HepG2 (cell line): Measurements from ENCODE around the gene APOA1. TPM values are rescaled to one million over a fixed set of nuclear protein-coding genes. Genes with fewer than 3 reads are reported as not detected.

Experiments
- ADNP ChIP-seq: sonication (generic); formaldehyde crosslinking; IDR thresholded peaks from 2 replicates; pipeline ENCODE4 v1.4.0; 2020; ENCODE audit warnings: missing genetic modification reagents
- CC2D1A ChIP-seq: sonication (generic); formaldehyde crosslinking; IDR thresholded peaks from 2 replicates; pipeline ENCODE4 v1.8.1; 2023; ENCODE audit warnings: mild to moderate bottlenecking, missing genetic modification reagents
- CEBPG ChIP-seq: IDR thresholded peaks from 2 replicates; pipeline ENCODE4 v1.6.1; 2016
- DNMT3B ChIP-seq: conservative IDR thresholded peaks from 2 replicates; pipeline ENCODE4 v1.6.1; 2016; ENCODE audit warnings: missing biosample characterization, control low read depth
- GATAD2A ChIP-seq: IDR thresholded peaks from 2 replicates; pipeline ENCODE4 v1.6.1; 2016
- KDM4B ChIP-seq: sonication (generic); formaldehyde crosslinking; IDR thresholded peaks from 2 replicates; pipeline ENCODE4 v1.4.0; 2020; ENCODE audit warnings: missing genetic modification reagents
- MTF2 ChIP-seq: sonication (generic); formaldehyde crosslinking; IDR thresholded peaks from 2 replicates; pipeline ENCODE4 v1.5.0; 2020; ENCODE audit warnings: missing genetic modification reagents, borderline replicate concordance
- MYC ChIP-seq: sonication (generic); formaldehyde crosslinking; IDR thresholded peaks from 2 replicates; pipeline ENCODE4 v1.9.0; 2021; ENCODE audit warnings: missing genetic modification reagents, borderline replicate concordance
- REST ChIP-seq, 2 experiments: IDR thresholded peaks; 2 replicates each; pipeline ENCODE4 v1.6.1; 2011 to 2012; ENCODE audit warnings: low read length in 2 of 2, borderline replicate concordance in 1 of 2, low read depth in 1 of 2, mild to moderate bottlenecking in 1 of 2, moderate library complexity in 1 of 2
- SIN3A ChIP-seq: IDR thresholded peaks from 2 replicates; pipeline ENCODE4 v1.6.1; 2011; ENCODE audit warnings: low read depth, mild to moderate bottlenecking, control low read depth, low read length, borderline replicate concordance
- SMC3 ChIP-seq: IDR thresholded peaks from 2 replicates; pipeline ENCODE4 v1.6.1; 2011; ENCODE audit warnings: low read length, improper control_type of control experiment
- SUZ12 ChIP-seq: fragments of 150-350 bp; IDR thresholded peaks from 2 replicates; pipeline ENCODE4 v1.6.1; 2014; ENCODE audit warnings: low read depth, low read length
- TBX3 ChIP-seq: fragments of 450-650 bp; IDR thresholded peaks from 2 replicates; pipeline ENCODE4 v1.6.1; 2017; ENCODE audit warnings: antibody characterized with exemption, mild to moderate bottlenecking, inconsistent platforms, borderline replicate concordance
- ZBTB7B ChIP-seq: sonication (generic); formaldehyde crosslinking; IDR thresholded peaks from 2 replicates; pipeline ENCODE4 v1.4.0; 2020; ENCODE audit warnings: missing genetic modification reagents
- ZFX ChIP-seq: sonication (generic); formaldehyde crosslinking; IDR thresholded peaks from 2 replicates; pipeline ENCODE4 v1.4.0; 2020; ENCODE audit warnings: mild to moderate bottlenecking, low read depth, missing genetic modification reagents, moderate library complexity
- ZNF10 ChIP-seq: sonication (generic); formaldehyde crosslinking; IDR thresholded peaks from 2 replicates; pipeline ENCODE4 v1.4.0; 2020; ENCODE audit warnings: mild to moderate bottlenecking, low read depth, missing genetic modification reagents, borderline replicate concordance
- ZNF205 ChIP-seq: IDR thresholded peaks from 2 replicates; pipeline ENCODE4 v1.6.1; 2018; ENCODE audit warnings: missing biosample characterization, missing genetic modification reagents
- ZNF282 ChIP-seq: fragments of 450-650 bp; IDR thresholded peaks from 2 replicates; pipeline ENCODE4 v1.6.1; 2018; ENCODE audit not compliant: partially characterized antibody
- ZNF513 ChIP-seq: sonication (generic); formaldehyde crosslinking; conservative IDR thresholded peaks from 2 replicates; pipeline ENCODE4 v1.5.0; 2020; ENCODE audit warnings: missing genetic modification reagents
- ZNF546 ChIP-seq: sonication (generic); formaldehyde crosslinking; conservative IDR thresholded peaks from 2 replicates; pipeline ENCODE4 v1.8.1; 2023; ENCODE audit warnings: mild to moderate bottlenecking, missing genetic modification reagents
- ZNF572 ChIP-seq: sonication (generic); formaldehyde crosslinking; IDR thresholded peaks from 2 replicates; pipeline ENCODE4 v1.5.1; 2020; ENCODE audit warnings: mild to moderate bottlenecking, missing genetic modification reagents
- ZNF724P ChIP-seq: sonication (generic); formaldehyde crosslinking; IDR thresholded peaks from 2 replicates; pipeline ENCODE4 v1.8.0; 2022; ENCODE audit warnings: missing genetic modification reagents, borderline replicate concordance
- ZNF782 ChIP-seq: sonication (generic); formaldehyde crosslinking; IDR thresholded peaks from 2 replicates; pipeline ENCODE4 v1.4.0; 2020; ENCODE audit warnings: missing genetic modification reagents, mild to moderate bottlenecking, borderline replicate concordance
- ZNF790 ChIP-seq: sonication (generic); formaldehyde crosslinking; IDR thresholded peaks from 2 replicates; pipeline ENCODE4 v1.8.0; 2022; ENCODE audit warnings: missing genetic modification reagents, mild to moderate bottlenecking, borderline replicate concordance
- ZSCAN22 ChIP-seq: sonication (generic); formaldehyde crosslinking; IDR thresholded peaks from 2 replicates; pipeline ENCODE4 v1.4.0; 2020; ENCODE audit warnings: mild to moderate bottlenecking, missing genetic modification reagents
- polyA plus RNA-seq, 8 experiments: library from polyadenylated mRNA; depleted of rRNA in 3 of 8; stranded (reverse) in 7 of 8; unstranded in 1 of 8; fragments of >200 nt; fragmentation: Illumina TruSeq in 4 of 8; extraction: Trizol in 4 of 8; gene quantifications; 2 replicates each; pipeline versions ENCODE4 v1.2.1 to v1.2.3, GENCODE V29; 2011 to 2016; ENCODE audit warnings: low read depth in 4 of 8, missing spikeins in 1 of 8, mixed read lengths in 1 of 8; ENCODE audit not compliant: insufficient read depth in 1 of 8
- total RNA-seq, 5 experiments: library from RNA; depleted of rRNA; stranded (reverse); fragments of >200 nt; fragmentation: Illumina TruSeq; extraction: Trizol; gene quantifications; 2 replicates each; pipeline ENCODE4 v1.2.3, GENCODE V29; 2016; ENCODE audit warnings: low read depth in 1 of 5
- TF ChIP-seq, protein P1 (sequence below): sonication (generic); formaldehyde crosslinking; IDR thresholded peaks from 2 replicates; pipeline ENCODE4 v1.8.0; 2022; ENCODE audit warnings: mild to moderate bottlenecking, missing genetic modification reagents, borderline replicate concordance

APOA1 gene
- total and polyA plus RNA-seq, 2 of the 13 experiments (the other 11 are each of a cell fraction or from before 2014, with no cell fraction given), result 1,973 to 5,485 TPM

- TF ChIP-seq ZNF546 (no peak), MYC (no peak; the same call in 1 of the 2 replicates), SUZ12 (no peak), ZNF572 (0 out of 2 replicates have a peak, but pooled peaks have one; percentile 80), ZNF282 (no peak), ZFX (peak; percentile 43), ZNF513 (CRISPR knock-in tag) (no peak), GATAD2A (CRISPR knock-in tag) (0 out of 2 replicates have a peak, but pooled peaks have one; percentile 22), ZNF782 (no peak), REST (IDR thresholded peaks at IDR 0.05; ENCODE audit: borderline replicate concordance in 1 of 2, low read depth in 1 of 2, low read length in 2 of 2) (no peak), TBX3 (no peak), KDM4B (CRISPR knock-in tag) (no peak), CEBPG (CRISPR knock-in tag) (no peak), ZNF10 (CRISPR knock-in tag) (no peak), ZSCAN22 (no peak), SMC3 (no peak), ZNF790 (CRISPR knock-in tag) (no peak), ZNF205 (CRISPR knock-in tag) (peak; percentile 51; the same call in 1 of the 2 replicates), DNMT3B (CRISPR knock-in tag) (no peak), SIN3A (no peak), ZBTB7B (CRISPR knock-in tag) (0 out of 2 replicates have a peak, but pooled peaks have one; percentile 40), ZNF724P (CRISPR knock-in tag) (peak; percentile 34; the same call in 1 of the 2 replicates), MTF2 (no peak), CC2D1A (no peak), ADNP (CRISPR knock-in tag) (no peak)
- TF ChIP-seq, protein P1, sequence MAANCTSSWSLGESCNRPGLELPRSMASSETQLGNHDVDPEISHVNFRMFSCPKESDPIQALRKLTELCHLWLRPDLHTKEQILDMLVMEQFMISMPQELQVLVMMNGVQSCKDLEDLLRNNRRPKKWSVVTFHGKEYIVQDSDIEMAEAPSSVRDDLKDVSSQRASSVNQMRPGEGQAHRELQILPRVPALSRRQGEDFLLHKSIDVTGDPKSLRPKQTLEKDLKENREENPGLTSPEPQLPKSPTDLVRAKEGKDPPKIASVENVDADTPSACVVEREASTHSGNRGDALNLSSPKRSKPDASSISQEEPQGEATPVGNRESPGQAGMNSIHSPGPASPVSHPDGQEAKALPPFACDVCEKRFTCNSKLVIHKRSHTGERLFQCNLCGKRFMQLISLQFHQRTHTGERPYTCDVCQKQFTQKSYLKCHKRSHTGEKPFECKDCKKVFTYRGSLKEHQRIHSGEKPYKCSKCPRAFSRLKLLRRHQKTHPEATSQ (CRISPR knock-in tag), result no peak
Measured at GRCh38 chr11:116823031-116823843, 14.2 kb downstream of the APOA1 start, which contains the start of gene APOA4 (continued).
